ENCODE measurements around the gene TMEM131L. TPM values are rescaled to one million over a fixed set of nuclear protein-coding genes. Genes with fewer than 3 reads are reported as not detected.

Gene TMEM131L
- polyA plus RNA-seq, 1 donor (not counting 4 experiments of a cell fraction or from before 2014, with no cell fraction given), result 10.3 TPM

DNA sequence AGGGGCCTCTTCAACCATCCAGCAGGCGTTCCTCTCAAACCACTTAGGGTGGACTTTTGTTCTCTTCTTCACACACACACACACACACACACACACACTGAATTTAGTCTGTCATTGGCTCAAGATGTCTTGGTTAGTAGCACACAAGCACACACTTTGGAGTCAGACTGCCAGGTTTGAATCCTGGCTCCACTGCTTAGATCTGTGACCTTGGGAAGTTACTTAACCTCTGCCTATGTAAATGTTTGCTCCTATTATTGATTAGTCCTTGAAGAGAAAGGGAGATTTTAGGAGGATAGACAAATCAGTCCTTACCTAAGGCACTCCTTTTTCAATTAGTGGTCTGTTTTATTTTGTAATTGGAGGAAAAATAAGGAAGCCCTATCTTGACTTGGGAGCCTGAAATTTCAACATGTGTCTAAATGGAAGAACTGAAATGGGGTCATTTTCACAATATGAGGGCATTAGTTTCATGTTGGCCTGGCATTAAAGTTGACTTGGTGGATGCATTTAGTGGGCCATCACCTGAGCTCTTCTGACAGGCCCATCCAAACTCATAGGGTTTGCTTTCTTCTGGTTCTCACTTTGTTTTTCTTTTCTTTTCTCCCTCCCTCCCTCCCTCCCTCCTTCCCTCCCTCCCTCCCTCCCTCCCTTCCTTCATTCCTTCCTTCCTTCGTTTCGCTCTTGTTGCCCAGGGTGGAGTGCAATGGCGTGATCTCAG, 13.3 kb upstream of the TMEM131L start:
- no peaks in the 10 kb centered on the region for H3K27me3 ChIP-seq (ENCODE audit: control insufficient read depth, extremely low read depth, insufficient read depth, low read length)
- no peaks in the 10 kb centered on the region for H3K9me1 ChIP-seq (ENCODE audit: control insufficient read depth, extremely low read depth, insufficient read depth, low read length)
- no peak overlapping the region for H3K4me3 ChIP-seq (ENCODE audit: control insufficient read depth in 2 of 3, extremely low read depth in 1 of 3, insufficient read depth in 2 of 3, low read depth in 1 of 3, low read length in 3 of 3)
- FAIRE-seq (no peak), DNase-seq (ENCODE audit: low read depth, low spot score) (no peak)
- TF ChIP-seq, protein P1, sequence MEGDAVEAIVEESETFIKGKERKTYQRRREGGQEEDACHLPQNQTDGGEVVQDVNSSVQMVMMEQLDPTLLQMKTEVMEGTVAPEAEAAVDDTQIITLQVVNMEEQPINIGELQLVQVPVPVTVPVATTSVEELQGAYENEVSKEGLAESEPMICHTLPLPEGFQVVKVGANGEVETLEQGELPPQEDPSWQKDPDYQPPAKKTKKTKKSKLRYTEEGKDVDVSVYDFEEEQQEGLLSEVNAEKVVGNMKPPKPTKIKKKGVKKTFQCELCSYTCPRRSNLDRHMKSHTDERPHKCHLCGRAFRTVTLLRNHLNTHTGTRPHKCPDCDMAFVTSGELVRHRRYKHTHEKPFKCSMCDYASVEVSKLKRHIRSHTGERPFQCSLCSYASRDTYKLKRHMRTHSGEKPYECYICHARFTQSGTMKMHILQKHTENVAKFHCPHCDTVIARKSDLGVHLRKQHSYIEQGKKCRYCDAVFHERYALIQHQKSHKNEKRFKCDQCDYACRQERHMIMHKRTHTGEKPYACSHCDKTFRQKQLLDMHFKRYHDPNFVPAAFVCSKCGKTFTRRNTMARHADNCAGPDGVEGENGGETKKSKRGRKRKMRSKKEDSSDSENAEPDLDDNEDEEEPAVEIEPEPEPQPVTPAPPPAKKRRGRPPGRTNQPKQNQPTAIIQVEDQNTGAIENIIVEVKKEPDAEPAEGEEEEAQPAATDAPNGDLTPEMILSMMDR (optimal IDR thresholded peaks at IDR 0.05 in 1 of 3, IDR thresholded peaks at IDR 0.05 in 1 of 3, conservative IDR thresholded peaks at IDR 0.05 in 1 of 3; ENCODE audit: extremely low read depth in 1 of 3, insufficient read depth in 2 of 3, low read length in 3 of 3), result no peak
- no peak for TF ChIP-seq EZH2 (IDR thresholded peaks at IDR 0.05; ENCODE audit: low read length)
- H3K27ac ChIP-seq (ENCODE audit: control insufficient read depth, insufficient read depth, low read length), result no peak overlapping the region
- no peaks in the 10 kb centered on the region for H3K36me3 ChIP-seq (ENCODE audit: control insufficient read depth in 2 of 2, extremely low read depth in 1 of 2, insufficient read depth in 2 of 2, low read length in 2 of 2)
- H3K79me2 ChIP-seq (ENCODE audit: control insufficient read depth, insufficient read depth, low read length), result no peaks in the 10 kb centered on the region
- no peak overlapping the region for H3K9ac ChIP-seq (ENCODE audit: control insufficient read depth, extremely low read depth, insufficient read depth, low read length)
- H2AFZ ChIP-seq (ENCODE audit: control insufficient read depth, low read length), result no peak overlapping the region
- H4K20me1 ChIP-seq (ENCODE audit: control insufficient read depth, extremely low read depth, insufficient read depth, low read length), result no peaks in the 10 kb centered on the region
- H3K4me1 ChIP-seq (ENCODE audit: control insufficient read depth, extremely low read depth, insufficient read depth, low read length), result peaks cover 11% of the 10 kb centered on the region
- no peaks in the 10 kb centered on the region for H3K9me3 ChIP-seq (ENCODE audit: control insufficient read depth, low read depth, low read length)
- dilution Hi-C loops (cut with MboI; ENCODE audit: extremely low pct_ligation_motif_present, low sequenced_read_pairs), result no loop called here
- no peak overlapping the region for H3K4me2 ChIP-seq (ENCODE audit: control insufficient read depth, extremely low read depth, insufficient read depth, low read depth, low read length)

DNA sequence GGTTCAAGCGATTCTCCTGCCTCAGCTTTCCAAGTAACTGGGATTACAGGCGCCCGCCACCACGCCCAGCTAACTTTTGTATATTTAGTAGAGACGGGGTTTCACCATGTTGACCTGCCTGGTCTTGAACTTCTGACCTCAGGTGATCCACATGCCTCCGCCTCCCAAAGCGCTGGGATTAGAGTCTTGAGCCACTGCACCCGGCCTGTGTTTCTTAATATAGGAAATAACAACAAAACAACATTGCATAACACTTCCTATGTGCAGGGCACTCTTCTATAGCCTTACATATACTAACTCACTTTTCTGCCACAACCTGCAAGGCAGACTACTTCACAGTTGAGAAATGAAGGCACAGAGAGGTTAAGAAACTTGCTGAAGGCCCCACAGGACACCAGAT, 12.8 kb upstream of the TMEM131L start:
- TF ChIP-seq, protein P1 (optimal IDR thresholded peaks at IDR 0.05 in 1 of 3, IDR thresholded peaks at IDR 0.05 in 1 of 3, conservative IDR thresholded peaks at IDR 0.05 in 1 of 3; ENCODE audit: extremely low read depth in 1 of 3, insufficient read depth in 2 of 3, low read length in 3 of 3), result no peak
- no peak for TF ChIP-seq EZH2 (IDR thresholded peaks at IDR 0.05; ENCODE audit: low read length)
- Histone ChIP-seq H2AFZ (ENCODE audit: control insufficient read depth, low read length) (no peak overlapping the region), H3K9me3 (ENCODE audit: control insufficient read depth, low read depth, low read length) (no peaks in the 10 kb centered on the region), H3K9ac (ENCODE audit: control insufficient read depth, extremely low read depth, insufficient read depth, low read length) (no peak overlapping the region), H3K4me2 (ENCODE audit: control insufficient read depth, extremely low read depth, insufficient read depth, low read depth, low read length) (no peak overlapping the region), H3K27me3 (ENCODE audit: control insufficient read depth, extremely low read depth, insufficient read depth, low read length) (no peaks in the 10 kb centered on the region), H3K9me1 (ENCODE audit: control insufficient read depth, extremely low read depth, insufficient read depth, low read length) (no peaks in the 10 kb centered on the region), H3K4me3 (ENCODE audit: control insufficient read depth in 2 of 3, extremely low read depth in 1 of 3, insufficient read depth in 2 of 3, low read depth in 1 of 3, low read length in 3 of 3) (no peak overlapping the region), H3K4me1 (ENCODE audit: control insufficient read depth, extremely low read depth, insufficient read depth, low read length) (peaks cover 5% of the 10 kb centered on the region), H3K79me2 (ENCODE audit: control insufficient read depth, insufficient read depth, low read length) (no peaks in the 10 kb centered on the region), H3K27ac (ENCODE audit: control insufficient read depth, insufficient read depth, low read length) (no peak overlapping the region), H3K36me3 (ENCODE audit: control insufficient read depth in 2 of 2, extremely low read depth in 1 of 2, insufficient read depth in 2 of 2, low read length in 2 of 2) (no peaks in the 10 kb centered on the region), H4K20me1 (ENCODE audit: control insufficient read depth, extremely low read depth, insufficient read depth, low read length) (no peaks in the 10 kb centered on the region)
- dilution Hi-C loops (cut with MboI; ENCODE audit: extremely low pct_ligation_motif_present, low sequenced_read_pairs), result no loop called here
- DNase-seq (ENCODE audit: low read depth, low spot score) (no peak), FAIRE-seq (no peak)

Measured in keratinocyte (primary cell).